Activated CD4-positive, alpha-beta memory T cell treated with anti-CD3 and anti-CD28 coated beads, Interleukin-2, amount 10 ng/mL, durations not matched to agents 7 days and 5 days (primary cell): Measurements from ENCODE around the gene SLC6A2. TPM values are rescaled to one million over a fixed set of nuclear protein-coding genes. Genes with fewer than 3 reads are reported as not detected.

ENCODE experiments used
- CTCF ChIA-PET: fragments of 350-600 bp; sonication (Branson Sonifier 250); formaldehyde crosslinking; loops from one replicate; lab custom pipeline; 2021; ENCODE audit warnings: antibody characterized with exemption, inconsistent platforms; lab: Charles Lee
- POLR2A ChIA-PET: fragments of 350-600 bp; sonication (Branson Sonifier 250); formaldehyde crosslinking; loops from one replicate; lab custom pipeline; 2021; ENCODE audit warnings: antibody characterized with exemption; lab: Charles Lee
- DNase-seq: peaks from one replicate; pipeline ENCODE4 v3.0.0-alpha.2; 2020
- H3K27ac Mint-ChIP-seq: one replicate; pipeline ENCODE4 v1.8.0; 2021; ENCODE audit warnings: mild to moderate bottlenecking, mixed read lengths
- H3K27me3 Mint-ChIP-seq: one replicate; pipeline ENCODE4 v1.8.0; 2021; ENCODE audit warnings: mixed read lengths
- H3K36me3 Mint-ChIP-seq: one replicate; pipeline ENCODE4 v1.8.0; 2021; ENCODE audit warnings: low read depth, mixed read lengths
- H3K4me1 Mint-ChIP-seq: one replicate; pipeline ENCODE4 v1.8.0; 2021; ENCODE audit warnings: mixed read lengths
- H3K4me3 Mint-ChIP-seq: one replicate; pipeline ENCODE4 v1.8.0; 2021; ENCODE audit warnings: mild to moderate bottlenecking, mixed read lengths
- H3K9me3 Mint-ChIP-seq: one replicate; pipeline ENCODE4 v1.8.0; 2021; ENCODE audit warnings: mixed read lengths
- total RNA-seq, 2 experiments: library from RNA; stranded (reverse); gene quantifications; one replicate each; pipeline ENCODE4 v1.2.3, GENCODE V29; 2021

SLC6A2 gene
- total RNA-seq, 2 experiments from 2014 or later: not detected

DNA sequence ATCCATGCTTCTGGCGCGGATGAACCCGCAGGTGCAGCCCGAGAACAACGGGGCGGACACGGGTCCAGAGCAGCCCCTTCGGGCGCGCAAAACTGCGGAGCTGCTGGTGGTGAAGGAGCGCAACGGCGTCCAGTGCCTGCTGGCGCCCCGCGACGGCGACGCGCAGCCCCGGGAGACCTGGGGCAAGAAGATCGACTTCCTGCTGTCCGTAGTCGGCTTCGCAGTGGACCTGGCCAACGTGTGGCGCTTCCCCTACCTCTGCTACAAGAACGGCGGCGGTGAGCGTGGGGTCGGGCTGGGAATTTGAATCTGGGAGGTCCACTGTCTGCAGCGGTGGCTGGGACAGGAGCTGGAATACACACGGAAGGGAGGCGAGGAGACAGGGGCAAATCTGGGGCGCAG is 904 bp downstream of the SLC6A2 start:
- Mint-ChIP-seq H3K4me3 (no peak overlapping the region), H3K36me3 (no peaks in the 10 kb centered on the region), H3K27ac (no peak overlapping the region), H3K9me3 (no peaks in the 10 kb centered on the region), H3K27me3 (peaks cover 9% of the 10 kb centered on the region), H3K4me1 (no peaks in the 10 kb centered on the region)
- POLR2A ChIA-PET: no interaction called here
- CTCF ChIA-PET: no interaction called here
- no peak for DNase-seq

DNA sequence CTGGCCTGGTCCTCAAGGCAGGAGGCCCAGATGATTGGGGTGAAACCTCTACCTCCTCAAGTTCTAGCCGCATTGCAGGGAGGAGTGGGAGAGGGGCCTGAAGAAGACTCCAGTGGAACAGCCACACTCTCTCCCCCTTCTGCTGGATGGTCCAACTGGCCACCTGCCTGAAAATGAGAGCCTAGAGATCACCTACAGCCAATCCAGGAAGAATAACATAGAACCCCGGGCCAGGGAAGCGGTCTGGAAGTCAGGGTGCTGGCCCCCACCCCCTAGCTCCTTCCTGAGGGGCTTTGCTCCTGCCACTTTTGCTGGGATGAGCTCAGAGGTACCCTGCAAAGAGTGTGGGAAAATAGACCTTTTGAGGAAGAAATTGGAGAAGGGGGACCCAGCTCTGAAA is 1.8 kb downstream of the SLC6A2 start:
- peaks cover 9% of the 10 kb centered on the region for H3K27me3 Mint-ChIP-seq
- H3K9me3 Mint-ChIP-seq: no peaks in the 10 kb centered on the region
- no peak overlapping the region for H3K27ac Mint-ChIP-seq
- no peak for DNase-seq
- POLR2A ChIA-PET: no interaction called here
- H3K4me1 Mint-ChIP-seq: no peaks in the 10 kb centered on the region
- no peaks in the 10 kb centered on the region for H3K36me3 Mint-ChIP-seq
- H3K4me3 Mint-ChIP-seq: no peak overlapping the region
- CTCF ChIA-PET: interaction anchor here (0.9 kb wide), 1 partner anchor 193 kb away, joined by 3 read pairs; no protein-coding TSS in a partner anchor

DNA sequence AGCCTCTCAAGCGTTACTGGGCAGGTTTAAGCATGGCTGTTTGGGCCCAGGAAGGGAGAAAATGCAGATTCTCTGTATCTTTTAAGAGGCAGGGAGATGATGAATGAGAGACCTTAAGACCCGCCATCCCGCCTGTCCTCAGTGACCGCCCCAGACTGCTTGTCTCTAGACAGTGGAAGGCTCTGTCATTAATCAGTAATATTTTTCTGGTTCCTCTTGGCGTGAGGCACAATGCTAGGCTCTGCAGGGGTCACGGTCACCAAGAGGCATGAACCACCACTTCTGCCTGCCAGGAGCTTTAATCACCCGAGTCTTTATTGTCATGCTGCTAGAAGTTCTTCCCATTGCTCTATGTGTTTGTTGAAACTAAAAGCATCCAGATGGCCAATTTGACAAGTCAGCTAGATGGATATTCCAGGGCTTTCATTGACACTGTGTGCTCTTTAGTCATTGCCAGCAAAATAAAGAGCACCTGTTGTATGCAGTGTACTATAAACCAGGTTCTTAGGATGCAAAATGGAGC is 3.2 kb downstream of the SLC6A2 start:
- no peak overlapping the region for H3K4me3 Mint-ChIP-seq
- no peak for DNase-seq
- no peaks in the 10 kb centered on the region for H3K4me1 Mint-ChIP-seq
- H3K27ac Mint-ChIP-seq: no peak overlapping the region
- H3K36me3 Mint-ChIP-seq: no peaks in the 10 kb centered on the region
- POLR2A ChIA-PET: no interaction called here
- CTCF ChIA-PET: interaction anchor here (1.0 to 1.4 kb wide), 2 partner anchors 11 to 194 kb away, joined by 3 read pairs; no protein-coding TSS in a partner anchor
- H3K27me3 Mint-ChIP-seq: peaks cover 9% of the 10 kb centered on the region
- H3K9me3 Mint-ChIP-seq: no peaks in the 10 kb centered on the region

DNA sequence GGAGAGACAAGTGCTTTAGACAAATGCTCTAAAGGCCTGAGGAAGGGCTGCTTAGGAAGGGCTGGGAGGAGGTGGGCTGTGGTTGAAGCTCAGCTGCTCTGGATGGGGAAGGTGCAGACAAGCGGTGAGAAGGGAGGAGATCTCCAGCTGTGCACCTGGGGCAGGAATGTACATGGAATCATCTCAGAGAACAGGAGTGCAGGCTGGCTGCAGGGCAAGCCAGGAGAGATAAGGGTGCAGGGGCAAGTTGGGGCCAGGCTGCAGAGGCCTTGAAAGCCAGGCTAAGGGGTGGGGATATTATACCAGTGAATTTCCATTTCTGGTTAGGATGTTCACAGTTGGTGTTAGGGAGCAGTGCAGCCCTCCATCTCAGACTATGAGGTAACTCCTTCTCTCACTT is 4.2 kb downstream of the SLC6A2 start:
- H3K9me3 Mint-ChIP-seq: no peaks in the 10 kb centered on the region
- H3K27me3 Mint-ChIP-seq: peaks cover 9% of the 10 kb centered on the region
- DNase-seq: no peak
- no peaks in the 10 kb centered on the region for H3K4me1 Mint-ChIP-seq
- no peak overlapping the region for H3K4me3 Mint-ChIP-seq
- ChIA-PET POLR2A (no interaction called here), CTCF (no interaction called here)
- no peaks in the 10 kb centered on the region for H3K36me3 Mint-ChIP-seq
- no peak overlapping the region for H3K27ac Mint-ChIP-seq

DNA sequence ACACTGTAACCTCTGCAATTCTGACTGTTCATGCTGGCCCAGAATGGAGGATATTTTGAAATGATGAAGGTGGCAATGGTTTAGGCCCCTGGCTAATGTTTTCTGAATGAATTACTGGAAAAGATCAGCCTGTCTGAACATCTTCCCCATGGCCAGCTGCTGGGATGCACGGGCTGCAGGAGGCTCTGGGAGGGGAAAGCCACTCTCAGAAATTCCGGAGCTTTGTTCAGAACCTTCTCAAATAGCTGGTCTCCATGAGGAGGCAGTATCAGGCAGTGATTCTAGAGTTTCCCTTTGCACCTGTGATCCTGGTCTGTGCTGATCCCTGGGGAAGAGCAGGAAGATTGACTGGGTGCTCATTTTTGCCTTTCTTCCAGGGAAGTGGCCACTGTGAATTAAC is 5.0 kb downstream of the SLC6A2 start:
- Mint-ChIP-seq H3K27me3 (peaks cover 9% of the 10 kb centered on the region), H3K27ac (no peak overlapping the region), H3K4me3 (no peak overlapping the region), H3K9me3 (no peaks in the 10 kb centered on the region), H3K4me1 (no peaks in the 10 kb centered on the region), H3K36me3 (no peaks in the 10 kb centered on the region)
- no peak for DNase-seq
- CTCF ChIA-PET: no interaction called here
- POLR2A ChIA-PET: no interaction called here

DNA sequence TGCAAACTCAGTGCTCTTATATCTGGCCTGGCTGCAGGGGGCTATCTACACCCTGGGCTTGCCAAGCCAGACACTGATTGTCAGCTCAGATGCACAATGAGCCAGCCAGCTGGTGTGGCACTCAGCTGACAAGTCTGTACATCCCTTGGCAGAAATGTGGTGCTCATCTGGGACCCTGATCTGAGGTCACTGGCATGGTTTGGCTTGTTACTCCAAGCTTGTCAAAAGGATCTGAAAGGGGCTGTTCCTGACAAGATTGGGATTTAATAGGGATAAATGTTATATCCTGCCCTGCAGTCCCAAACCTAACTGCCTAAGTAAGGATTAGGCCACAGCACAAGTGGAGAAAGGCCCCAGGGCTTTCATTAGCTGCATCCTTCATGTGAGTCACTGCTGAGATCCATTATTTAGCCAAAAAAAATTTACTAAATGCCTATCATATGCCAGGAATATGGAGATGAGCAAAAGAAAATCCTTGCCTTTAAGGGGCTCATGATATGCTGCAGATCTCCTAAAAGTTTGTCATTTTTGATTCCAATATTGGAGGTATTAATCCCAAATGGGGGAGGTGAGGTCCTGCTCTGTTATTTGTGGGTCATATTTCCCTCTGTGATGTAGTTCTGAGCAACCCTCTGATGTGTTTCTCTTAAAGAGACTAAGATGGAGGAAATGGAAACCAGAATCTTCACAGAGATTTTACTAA is 6.3 kb downstream of the SLC6A2 start:
- ChIA-PET POLR2A (no interaction called here), CTCF (no interaction called here)
- Mint-ChIP-seq H3K4me3 (no peak overlapping the region), H3K4me1 (no peaks in the 10 kb centered on the region), H3K36me3 (no peaks in the 10 kb centered on the region), H3K27me3 (peaks cover 5% of the 10 kb centered on the region), H3K9me3 (no peaks in the 10 kb centered on the region), H3K27ac (no peak overlapping the region)
- no peak for DNase-seq

DNA sequence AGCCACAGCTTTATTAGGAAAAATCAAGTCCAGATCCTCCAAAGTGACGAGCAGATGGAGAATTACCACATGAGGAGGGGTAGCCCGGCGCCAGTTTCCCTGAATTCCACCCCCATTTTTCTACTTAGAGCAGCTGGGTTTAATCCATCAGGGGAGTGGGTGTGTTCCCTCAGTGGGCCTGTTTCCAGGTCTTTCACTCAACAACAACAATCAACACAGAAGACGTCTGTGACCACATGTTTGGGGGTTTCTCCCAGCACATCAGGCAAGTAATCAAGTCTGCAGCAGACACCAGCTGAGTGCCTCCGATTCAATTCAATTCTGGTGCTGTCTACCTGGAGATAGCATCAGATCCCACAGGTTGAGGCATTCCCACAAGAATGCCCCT is 6.8 kb downstream of the SLC6A2 start:
- Mint-ChIP-seq H3K4me3 (no peak overlapping the region), H3K36me3 (no peaks in the 10 kb centered on the region), H3K4me1 (no peaks in the 10 kb centered on the region), H3K9me3 (no peaks in the 10 kb centered on the region), H3K27me3 (peaks cover 2% of the 10 kb centered on the region), H3K27ac (no peak overlapping the region)
- POLR2A ChIA-PET: no interaction called here
- CTCF ChIA-PET: no interaction called here
- no peak for DNase-seq

DNA sequence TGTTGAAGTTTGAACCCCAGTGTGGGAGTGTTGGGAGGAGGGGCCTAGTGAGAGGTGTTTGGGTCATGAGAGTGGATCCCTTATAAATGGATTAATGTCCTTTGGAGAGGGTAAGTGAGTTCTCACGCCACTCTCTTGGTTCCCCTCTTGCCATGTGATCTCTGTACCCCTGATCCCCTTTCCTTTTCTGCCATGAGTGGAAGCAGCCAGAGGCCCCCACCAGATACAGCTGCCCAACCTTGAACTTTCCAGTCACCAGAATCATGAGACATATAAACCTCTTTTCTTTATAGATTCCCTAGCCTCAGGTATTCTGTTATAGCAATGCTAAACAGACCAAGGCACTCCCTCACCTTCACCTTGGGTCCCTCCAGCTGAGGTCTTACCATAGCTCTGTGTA is 7.4 kb downstream of the SLC6A2 start:
- H3K27ac Mint-ChIP-seq: no peak overlapping the region

DNA sequence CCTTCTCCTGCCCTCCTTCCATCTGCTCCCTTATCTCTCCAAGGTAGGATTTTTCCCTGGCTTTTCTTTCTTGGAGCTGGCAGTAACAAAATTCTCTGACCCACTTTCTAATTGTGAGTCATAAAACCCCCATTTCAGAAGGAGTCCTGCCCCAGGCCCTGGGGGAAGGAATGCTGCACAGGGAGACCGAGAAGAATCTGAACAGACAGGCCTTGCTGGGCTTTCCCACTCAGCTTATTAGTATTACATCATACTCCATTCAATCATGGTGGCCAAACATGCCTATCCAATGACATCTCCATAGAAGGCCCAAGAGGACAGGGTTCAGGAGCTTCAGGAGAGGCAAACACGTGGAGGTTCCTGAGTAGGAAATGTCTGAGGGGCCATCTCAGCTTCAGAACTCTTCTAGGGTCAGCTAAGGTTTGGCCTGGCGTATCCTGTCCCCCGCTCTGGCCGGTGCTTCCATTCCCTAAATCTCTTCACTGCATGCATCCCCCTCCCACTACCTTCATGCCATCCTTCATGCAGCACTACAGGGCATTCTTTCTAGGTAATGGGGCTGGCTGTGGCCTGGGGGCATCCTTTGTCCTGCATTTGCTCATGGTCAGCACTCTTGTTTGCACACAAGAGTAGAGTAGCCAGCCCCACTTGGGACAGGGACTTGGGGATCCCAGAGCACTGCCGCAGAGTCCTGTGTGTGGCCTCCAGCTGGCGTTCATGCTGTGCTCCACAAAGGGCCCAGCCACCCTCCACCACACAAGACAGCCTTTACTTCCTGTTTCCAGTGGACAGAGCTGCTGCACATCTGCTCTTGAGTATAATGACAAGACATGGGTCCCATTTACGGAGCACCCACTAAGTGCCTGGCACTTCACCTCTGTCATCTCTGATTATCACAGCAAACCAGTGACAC is 8.2 kb downstream of the SLC6A2 start:
- DNase-seq: no peak
- Mint-ChIP-seq H3K36me3 (no peaks in the 10 kb centered on the region), H3K9me3 (no peaks in the 10 kb centered on the region), H3K27ac (no peak overlapping the region), H3K4me1 (no peaks in the 10 kb centered on the region), H3K4me3 (no peak overlapping the region), H3K27me3 (no peaks in the 10 kb centered on the region)
- POLR2A ChIA-PET: no interaction called here
- CTCF ChIA-PET: no interaction called here

More for the DNA sequence above, 7.4 kb downstream of the SLC6A2 start:
- H3K4me3 Mint-ChIP-seq: no peak overlapping the region
- H3K4me1 Mint-ChIP-seq: no peaks in the 10 kb centered on the region
- no peak for DNase-seq
- ChIA-PET CTCF (no interaction called here), POLR2A (no interaction called here)
- H3K9me3 Mint-ChIP-seq: no peaks in the 10 kb centered on the region
- no peaks in the 10 kb centered on the region for H3K27me3 Mint-ChIP-seq
- H3K36me3 Mint-ChIP-seq: no peaks in the 10 kb centered on the region

DNA sequence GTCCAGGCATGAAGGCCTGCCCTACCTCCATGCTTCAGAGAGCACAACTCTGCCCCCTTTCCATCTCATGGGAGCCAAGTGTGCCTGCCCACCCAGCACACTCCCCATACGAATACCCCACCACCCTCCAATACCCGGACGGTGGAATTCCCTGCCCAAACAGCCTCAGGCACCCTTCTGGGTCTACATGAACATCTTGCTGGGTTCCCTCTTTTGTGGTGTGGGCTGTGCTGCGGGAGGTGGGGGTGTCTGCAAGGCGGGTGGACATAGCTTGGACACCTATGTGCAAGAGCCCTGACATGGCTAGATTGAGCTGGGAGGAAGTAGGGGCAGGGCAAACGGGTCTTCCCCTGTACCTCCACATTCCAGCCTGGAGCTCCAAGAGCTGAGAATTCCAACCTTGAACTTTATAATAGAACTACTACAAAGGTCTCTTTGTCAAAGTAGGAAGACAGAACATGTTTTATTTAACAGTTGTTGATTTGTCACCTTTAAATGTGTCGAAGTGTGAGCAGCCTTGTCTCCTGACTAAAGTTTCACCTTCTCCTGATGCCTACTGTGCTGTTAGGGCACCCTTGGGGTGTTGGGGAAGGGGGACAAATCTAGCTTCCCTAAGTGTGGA is 9.1 kb downstream of the SLC6A2 start:
- no peaks in the 10 kb centered on the region for H3K27me3 Mint-ChIP-seq
- CTCF ChIA-PET: no interaction called here

DNA sequence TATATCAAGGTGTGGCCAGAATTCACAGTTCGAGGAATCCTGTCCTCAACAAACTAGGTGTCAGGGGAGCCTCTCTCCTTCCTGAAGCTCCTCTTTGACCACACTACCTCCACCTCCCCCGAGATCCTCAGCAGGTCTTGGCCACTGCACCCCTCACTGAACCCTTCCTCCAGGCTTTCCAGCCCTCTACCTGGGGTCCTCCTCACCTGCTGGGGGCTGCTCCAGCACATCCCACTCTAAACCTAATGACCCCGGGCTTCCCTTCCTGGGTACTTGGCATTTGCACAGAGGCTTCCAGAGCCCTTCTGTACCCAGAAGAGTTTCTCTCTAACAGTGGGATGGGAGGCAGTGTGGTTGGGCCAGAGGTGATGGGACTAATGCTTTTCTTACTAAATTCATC is 9.7 kb downstream of the SLC6A2 start:
- no peak overlapping the region for H3K27ac Mint-ChIP-seq
- POLR2A ChIA-PET: no interaction called here
- no peaks in the 10 kb centered on the region for H3K27me3 Mint-ChIP-seq
- CTCF ChIA-PET: no interaction called here
- no peaks in the 10 kb centered on the region for H3K9me3 Mint-ChIP-seq
- H3K4me1 Mint-ChIP-seq: no peaks in the 10 kb centered on the region
- H3K4me3 Mint-ChIP-seq: no peak overlapping the region
- no peak for DNase-seq
- H3K36me3 Mint-ChIP-seq: no peaks in the 10 kb centered on the region

More for the DNA sequence above, 9.1 kb downstream of the SLC6A2 start:
- Mint-ChIP-seq H3K9me3 (no peaks in the 10 kb centered on the region), H3K36me3 (no peaks in the 10 kb centered on the region), H3K4me3 (no peak overlapping the region), H3K27ac (no peak overlapping the region), H3K4me1 (no peaks in the 10 kb centered on the region)
- POLR2A ChIA-PET: no interaction called here
- DNase-seq: no peak

DNA sequence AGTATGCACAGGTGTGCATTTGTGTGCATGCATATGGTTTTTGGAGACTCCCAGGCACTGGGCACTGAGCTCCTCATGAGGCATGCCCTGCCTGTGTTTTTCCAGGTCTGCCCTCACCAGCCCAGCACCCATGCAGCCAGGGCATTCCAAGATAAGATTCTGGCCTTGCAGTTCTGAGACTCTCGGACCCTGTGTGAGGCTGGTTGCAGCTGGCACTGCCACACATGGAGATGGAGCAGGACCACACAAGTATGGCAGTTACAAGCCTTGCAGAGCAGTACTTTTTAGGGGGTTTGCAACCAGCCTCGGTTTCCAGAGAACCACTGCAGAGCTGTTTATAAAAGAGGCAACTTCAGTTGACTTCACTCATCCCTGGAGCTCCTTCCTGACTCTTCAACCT is 10.2 kb downstream of the SLC6A2 start:
- CTCF ChIA-PET: no interaction called here
- Mint-ChIP-seq H3K36me3 (no peaks in the 10 kb centered on the region), H3K9me3 (no peaks in the 10 kb centered on the region), H3K4me1 (no peaks in the 10 kb centered on the region), H3K4me3 (no peak overlapping the region), H3K27ac (no peak overlapping the region), H3K27me3 (no peaks in the 10 kb centered on the region)
- no peak for DNase-seq
- POLR2A ChIA-PET: no interaction called here

DNA sequence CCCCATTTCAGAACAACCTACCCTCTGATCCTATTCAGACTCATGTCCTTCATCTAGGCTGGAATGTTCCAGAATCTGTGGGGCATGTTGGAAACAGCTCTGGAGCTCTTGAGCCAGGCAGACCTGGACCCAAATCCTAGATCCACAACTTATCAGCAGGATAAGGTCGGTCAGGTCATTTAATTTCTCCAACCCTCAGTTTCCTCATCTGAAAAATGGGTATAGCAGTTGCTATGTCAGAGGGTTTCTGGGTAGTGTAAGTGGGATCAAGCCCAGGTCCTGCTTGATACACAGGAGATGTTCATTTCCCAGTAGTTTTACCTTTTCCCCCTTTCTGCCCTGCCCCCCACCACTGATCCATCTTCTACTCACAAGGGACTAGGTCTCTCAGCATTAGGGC is 12.0 kb downstream of the SLC6A2 start:
- DNase-seq: no peak
- POLR2A ChIA-PET: no interaction called here
- no peaks in the 10 kb centered on the region for H3K36me3 Mint-ChIP-seq

More for the DNA sequence above, 12.0 kb downstream of the SLC6A2 start:
- Mint-ChIP-seq H3K9me3 (no peaks in the 10 kb centered on the region), H3K27me3 (no peaks in the 10 kb centered on the region), H3K4me1 (no peaks in the 10 kb centered on the region), H3K4me3 (no peak overlapping the region), H3K27ac (no peak overlapping the region)
- CTCF ChIA-PET: no interaction called here
